Measurements from ENCODE around the gene TCF4.

DNA sequence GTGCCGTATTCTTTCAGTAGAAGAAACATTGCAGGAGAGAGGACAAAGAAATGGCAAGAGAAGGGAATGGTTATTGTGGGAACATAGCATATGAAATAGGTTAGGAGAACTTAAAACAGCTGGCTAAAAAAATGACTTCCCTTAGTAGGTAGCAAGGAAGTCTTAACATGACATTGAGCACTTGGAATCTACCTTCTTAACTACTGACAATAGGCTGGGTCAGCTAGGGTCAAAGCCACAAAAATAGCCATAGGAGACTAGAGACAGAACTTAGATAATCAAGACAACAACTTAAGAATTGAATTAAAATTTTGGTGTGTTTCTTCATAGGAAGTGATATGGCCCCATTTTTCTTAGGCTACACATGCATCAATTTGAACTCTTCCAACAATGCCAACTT is 227.9 kb downstream of the TCF4 start:
- TF ChIP-seq, protein P1, sequence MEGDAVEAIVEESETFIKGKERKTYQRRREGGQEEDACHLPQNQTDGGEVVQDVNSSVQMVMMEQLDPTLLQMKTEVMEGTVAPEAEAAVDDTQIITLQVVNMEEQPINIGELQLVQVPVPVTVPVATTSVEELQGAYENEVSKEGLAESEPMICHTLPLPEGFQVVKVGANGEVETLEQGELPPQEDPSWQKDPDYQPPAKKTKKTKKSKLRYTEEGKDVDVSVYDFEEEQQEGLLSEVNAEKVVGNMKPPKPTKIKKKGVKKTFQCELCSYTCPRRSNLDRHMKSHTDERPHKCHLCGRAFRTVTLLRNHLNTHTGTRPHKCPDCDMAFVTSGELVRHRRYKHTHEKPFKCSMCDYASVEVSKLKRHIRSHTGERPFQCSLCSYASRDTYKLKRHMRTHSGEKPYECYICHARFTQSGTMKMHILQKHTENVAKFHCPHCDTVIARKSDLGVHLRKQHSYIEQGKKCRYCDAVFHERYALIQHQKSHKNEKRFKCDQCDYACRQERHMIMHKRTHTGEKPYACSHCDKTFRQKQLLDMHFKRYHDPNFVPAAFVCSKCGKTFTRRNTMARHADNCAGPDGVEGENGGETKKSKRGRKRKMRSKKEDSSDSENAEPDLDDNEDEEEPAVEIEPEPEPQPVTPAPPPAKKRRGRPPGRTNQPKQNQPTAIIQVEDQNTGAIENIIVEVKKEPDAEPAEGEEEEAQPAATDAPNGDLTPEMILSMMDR (IDR thresholded peaks at IDR 0.05), result no peak
- no peak for TF ChIP-seq POLR2A (IDR thresholded peaks at IDR 0.05)
- TF ChIP-seq POLR2AphosphoS5 (IDR thresholded peaks at IDR 0.05), result no peak
- no peak for TF ChIP-seq EP300 (IDR thresholded peaks at IDR 0.05; ENCODE audit: low read depth)
